SH-SY5Y (cell line): ENCODE data around the gene FCRL1.

Experiments used
- GATA2 ChIP-seq: IDR thresholded peaks from 2 replicates; pipeline ENCODE4 v1.6.1; 2011; ENCODE audit warnings: mild to moderate bottlenecking, low read depth, low read length
- GATA3 ChIP-seq: IDR thresholded peaks from 2 replicates; pipeline ENCODE4 v1.6.1; 2011; ENCODE audit warnings: low read depth, mild to moderate bottlenecking, low read length, moderate library complexity

DNA sequence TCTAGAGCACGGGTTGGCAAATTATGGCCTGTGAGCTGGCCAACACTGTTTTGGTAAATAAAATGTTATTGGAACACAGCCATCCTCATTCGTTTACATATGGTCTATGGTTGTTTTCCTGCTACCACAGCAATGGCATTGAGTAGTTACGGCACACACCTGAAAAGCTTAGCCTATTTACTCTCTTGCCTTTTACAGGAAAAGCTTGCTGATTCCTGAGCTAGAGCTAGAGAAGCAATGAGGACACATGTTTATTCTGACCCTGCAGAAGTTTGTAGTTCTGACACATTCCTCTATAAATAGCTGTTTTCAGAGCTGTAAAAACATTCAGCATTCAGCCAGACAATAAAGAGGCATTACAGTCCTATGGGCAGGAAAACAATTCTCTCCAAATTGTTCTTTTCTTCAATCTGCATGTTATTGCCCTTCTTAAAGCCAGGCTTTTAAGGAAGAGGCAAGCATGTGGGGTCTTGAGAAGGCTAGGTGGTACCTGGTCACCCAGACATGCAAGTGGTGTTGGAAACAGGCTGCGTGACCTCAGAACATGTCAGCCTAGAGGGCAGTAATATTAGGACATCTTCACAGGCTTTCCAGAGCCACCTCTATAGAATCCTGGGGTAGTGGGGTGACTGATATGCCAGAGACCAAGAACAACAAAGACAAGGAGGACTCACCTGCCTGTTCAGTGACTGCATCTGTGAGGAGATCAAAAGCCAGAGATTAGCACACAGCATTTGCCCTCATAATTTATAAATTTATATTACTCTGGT lies 44.6 kb downstream of the FCRL1 start:
- TF ChIP-seq GATA2 (no peak), GATA3 (no peak)
